OCI-LY7 (cell line): ENCODE measurements around the gene CDC25B. TPM values are rescaled to one million over a fixed set of nuclear protein-coding genes. Genes with fewer than 3 reads are reported as not detected.

Source experiments
- BruUV-seq: library from RNA; stranded (reverse); fragments of 400-500 nt; replicated peaks from 2 replicates; lab custom pipeline; 2021; lab: Mats Ljungman, UMichigan
- CTCF ChIA-PET: fragments of 300-600 bp; sonication (Branson Sonifier 250); formaldehyde crosslinking; loops from one replicate; lab custom pipeline; 2022; ENCODE audit warnings: antibody characterized with exemption; ENCODE audit not compliant: unreplicated experiment; lab: Charles Lee
- POLR2A ChIA-PET: fragments of 300-600 bp; sonication (Branson Sonifier 250); formaldehyde crosslinking; loops from one replicate; lab custom pipeline; 2022; ENCODE audit warnings: antibody characterized with exemption; lab: Charles Lee
- DNase-seq: peaks from one replicate; pipeline ENCODE4 v3.0.0-alpha.2; 2015; ENCODE audit warnings: low spot score
- H2AFZ ChIP-seq: fragments of 200-600 bp; sonication (generic), shearing (Covaris generic); 2 replicates; pipeline ENCODE4 v1.6.1; 2014; ENCODE audit warnings: mild to moderate bottlenecking, antibody characterized with exemption, low read length, moderate library complexity
- H3K27ac ChIP-seq: fragments of 200-600 bp; sonication (generic); 2 replicates; pipeline ENCODE4 v1.5.1; 2014; ENCODE audit warnings: mixed run types, low read depth, mild to moderate bottlenecking, moderate library complexity, low read length, inconsistent platforms; ENCODE audit not compliant: poor library complexity, severe bottlenecking
- H3K36me3 ChIP-seq: fragments of 200-600 bp; sonication (generic); 2 replicates; pipeline ENCODE4 v1.6.1; 2014; ENCODE audit warnings: mild to moderate bottlenecking, antibody characterized with exemption, low read length, moderate library complexity, mixed read lengths; ENCODE audit not compliant: insufficient read depth
- H3K4me1 ChIP-seq: fragments of 200-600 bp; sonication (generic); 2 replicates; pipeline ENCODE4 v1.5.1; 2014; ENCODE audit warnings: mild to moderate bottlenecking, low read length; ENCODE audit not compliant: insufficient read depth, poor library complexity, severe bottlenecking
- H3K4me2 ChIP-seq: fragments of 200-600 bp; sonication (generic); 2 replicates; pipeline ENCODE4 v1.6.1; 2014; ENCODE audit warnings: mild to moderate bottlenecking, low read length
- H3K4me3 ChIP-seq: fragments of 200-600 bp; sonication (generic); 2 replicates; pipeline ENCODE4 v1.5.1; 2014; ENCODE audit warnings: mild to moderate bottlenecking, low read depth, low read length; ENCODE audit not compliant: poor library complexity, severe bottlenecking
- H3K79me2 ChIP-seq: fragments of 200-600 bp; sonication (generic); 2 replicates; pipeline ENCODE4 v1.6.1; 2016; ENCODE audit warnings: low read depth, mild to moderate bottlenecking, low read length, moderate library complexity, mixed read lengths; ENCODE audit not compliant: insufficient read depth
- H3K9me2 ChIP-seq: fragments of 200-600 bp; sonication (generic); 2 replicates; pipeline ENCODE4 v1.6.1; 2016; ENCODE audit warnings: mild to moderate bottlenecking, low read length, mixed read lengths; ENCODE audit not compliant: insufficient read depth
- H3K9me3 ChIP-seq: fragments of 200-600 bp; sonication (generic); 2 replicates; pipeline ENCODE4 v1.6.1; 2014; ENCODE audit warnings: mild to moderate bottlenecking, mixed run types, low read length, mixed read lengths
- H4K20me1 ChIP-seq: fragments of 200-600 bp; sonication (generic); 2 replicates; pipeline ENCODE4 v1.6.1; 2014; ENCODE audit warnings: mild to moderate bottlenecking, antibody characterized with exemption, low read length, moderate library complexity, mixed read lengths; ENCODE audit not compliant: insufficient read depth
- CTCF ChIP-seq: fragments of 200-600 bp; sonication (generic); conservative IDR thresholded peaks from 2 replicates; pipeline ENCODE4 v1.5.1; 2014; ENCODE audit warnings: mild to moderate bottlenecking, antibody characterized with exemption, low read length, moderate library complexity, mixed read lengths
- EZH2phosphoT487 ChIP-seq: fragments of 200-600 bp; sonication (generic); IDR thresholded peaks from 2 replicates; pipeline ENCODE4 v1.6.1; 2018; ENCODE audit warnings: low read depth, borderline replicate concordance, mild to moderate bottlenecking, mixed run types, antibody characterized with exemption, low read length, moderate library complexity, mixed read lengths
- intact Hi-C: fragments of 100-400 bp; cut with micrococcal nuclease; formaldehyde crosslinking; loops from one replicate; pipeline ENCODE4 v1.10.0; 2022; ENCODE audit not compliant: unreplicated experiment
- total RNA-seq, 2 experiments: library from RNA; depleted of rRNA in 1 of 2; stranded (reverse); fragments of >200 nt in 1 of 2; shearing (Covaris generic) in 1 of 2; gene quantifications; 2 replicates each; pipeline ENCODE4 v1.2.3, GENCODE V29; 2014 to 2022

CDC25B gene
- total RNA-seq, 2 experiments from 2014 or later = 89.2 to 119 TPM

DNA sequence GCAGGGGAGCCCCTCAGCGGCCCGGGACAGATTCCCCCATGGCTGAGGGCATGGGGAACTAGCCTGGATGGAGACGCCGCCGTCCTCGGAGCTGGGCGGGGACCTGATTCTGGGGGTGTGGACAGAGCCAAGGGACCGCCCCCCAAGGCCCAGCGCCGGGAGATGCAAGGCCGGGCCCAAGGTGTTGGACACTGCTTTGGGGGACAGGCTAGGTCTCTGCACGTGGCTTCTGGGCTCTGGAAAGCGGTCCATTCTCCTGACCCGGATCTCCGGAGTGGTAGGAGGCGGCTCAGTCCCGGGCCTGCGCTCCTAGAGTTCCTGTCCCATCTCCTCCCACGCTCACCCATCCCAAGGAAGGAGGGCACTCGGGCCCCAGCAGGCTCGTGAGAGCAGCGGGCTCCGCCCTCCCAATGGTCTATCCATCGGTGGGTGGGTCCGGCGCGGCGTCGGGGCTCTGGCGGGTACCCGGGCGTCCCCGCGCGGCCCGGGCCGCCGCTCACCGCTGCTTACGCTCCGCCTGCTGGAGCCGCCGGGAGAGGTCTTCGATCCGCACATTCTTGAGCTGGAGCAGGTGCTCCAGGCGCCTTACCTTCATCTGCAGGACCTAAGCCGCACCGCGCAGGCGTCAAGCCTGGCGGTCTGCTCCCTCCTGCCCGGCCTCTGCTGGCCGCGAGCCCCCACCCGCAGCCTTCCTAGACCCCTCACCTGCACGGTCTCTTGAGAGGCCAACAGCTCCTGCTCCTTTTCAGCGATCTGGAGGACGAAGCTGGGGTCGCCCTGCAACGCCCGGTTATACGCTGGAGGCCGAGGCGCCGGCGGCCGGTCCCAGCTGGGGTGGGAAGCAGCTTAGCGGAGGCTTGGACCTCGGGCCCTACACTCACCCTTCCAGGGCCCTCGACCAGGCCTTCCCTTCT, 18.1 kb upstream of the CDC25B start:
- BruUV-seq = no TSS peak
- H3K4me1 ChIP-seq = peaks cover 10% of the 10 kb centered on the region
- H4K20me1 ChIP-seq = no peaks in the 10 kb centered on the region; the same call in 1 of the 2 replicates
- DNase-seq = no peak
- H2AFZ ChIP-seq = no peak overlapping the region
- no peaks in the 10 kb centered on the region for H3K36me3 ChIP-seq
- no peak for TF ChIP-seq CTCF
- no peak for TF ChIP-seq EZH2phosphoT487
- H3K4me3 ChIP-seq = no peak overlapping the region
- POLR2A ChIA-PET = interaction anchor here (0.6 kb wide), 1 partner anchor 1936 kb away, joined by 5 read pairs; no protein-coding TSS in a partner anchor
- peak overlapping the region; percentile 31; the same call in 1 of the 2 replicates for H3K4me2 ChIP-seq
- no peak overlapping the region for H3K27ac ChIP-seq
- CTCF ChIA-PET = no interaction called here
- H3K9me2 ChIP-seq = no peaks in the 10 kb centered on the region
- H3K9me3 ChIP-seq = no peaks in the 10 kb centered on the region
- no peaks in the 10 kb centered on the region for H3K79me2 ChIP-seq
- intact Hi-C loops = no loop called here

DNA sequence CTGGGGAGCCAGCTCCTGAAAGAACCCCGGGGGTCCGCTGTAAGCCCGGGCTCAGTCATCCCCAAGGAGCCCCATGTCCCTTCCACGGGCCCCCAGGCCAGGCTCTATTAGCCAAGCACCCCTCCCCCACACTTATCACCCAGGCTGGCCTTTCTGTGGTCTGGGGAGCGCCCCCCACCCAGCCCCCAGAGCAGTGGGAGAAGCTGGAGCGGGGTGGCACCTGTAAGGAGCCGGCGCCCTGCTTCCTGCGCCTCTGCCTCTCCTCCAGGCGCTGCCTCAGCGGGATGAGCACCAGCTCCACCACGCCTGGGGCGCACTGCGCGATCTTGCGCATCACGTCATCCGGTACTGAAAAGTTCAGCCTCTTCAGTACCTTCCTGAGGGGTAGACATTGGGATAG, 17.1 kb upstream of the CDC25B start:
- CTCF ChIA-PET = no interaction called here
- TF ChIP-seq CTCF (no peak), EZH2phosphoT487 (no peak)
- Histone ChIP-seq H3K4me1 (peaks cover 10% of the 10 kb centered on the region), H3K9me3 (no peaks in the 10 kb centered on the region), H2AFZ (no peak overlapping the region), H3K36me3 (no peaks in the 10 kb centered on the region), H3K4me3 (no peak overlapping the region), H4K20me1 (no peaks in the 10 kb centered on the region; the same call in 1 of the 2 replicates), H3K4me2 (no peak overlapping the region), H3K9me2 (no peaks in the 10 kb centered on the region), H3K27ac (no peak overlapping the region), H3K79me2 (no peaks in the 10 kb centered on the region)
- no TSS peak for BruUV-seq
- no peak for DNase-seq
- intact Hi-C loops = no loop called here
- POLR2A ChIA-PET = interaction anchor here (0.6 kb wide), 1 partner anchor 30 kb away, joined by 3 read pairs; no protein-coding TSS in a partner anchor
